ENCODE data around the gene POLR2J3. TPM values are rescaled to one million over a fixed set of nuclear protein-coding genes. Genes with fewer than 3 reads are reported as not detected.

POLR2J3 gene
- 18.0 and 45.6 TPM in 2 replicates for total RNA-seq

DNA sequence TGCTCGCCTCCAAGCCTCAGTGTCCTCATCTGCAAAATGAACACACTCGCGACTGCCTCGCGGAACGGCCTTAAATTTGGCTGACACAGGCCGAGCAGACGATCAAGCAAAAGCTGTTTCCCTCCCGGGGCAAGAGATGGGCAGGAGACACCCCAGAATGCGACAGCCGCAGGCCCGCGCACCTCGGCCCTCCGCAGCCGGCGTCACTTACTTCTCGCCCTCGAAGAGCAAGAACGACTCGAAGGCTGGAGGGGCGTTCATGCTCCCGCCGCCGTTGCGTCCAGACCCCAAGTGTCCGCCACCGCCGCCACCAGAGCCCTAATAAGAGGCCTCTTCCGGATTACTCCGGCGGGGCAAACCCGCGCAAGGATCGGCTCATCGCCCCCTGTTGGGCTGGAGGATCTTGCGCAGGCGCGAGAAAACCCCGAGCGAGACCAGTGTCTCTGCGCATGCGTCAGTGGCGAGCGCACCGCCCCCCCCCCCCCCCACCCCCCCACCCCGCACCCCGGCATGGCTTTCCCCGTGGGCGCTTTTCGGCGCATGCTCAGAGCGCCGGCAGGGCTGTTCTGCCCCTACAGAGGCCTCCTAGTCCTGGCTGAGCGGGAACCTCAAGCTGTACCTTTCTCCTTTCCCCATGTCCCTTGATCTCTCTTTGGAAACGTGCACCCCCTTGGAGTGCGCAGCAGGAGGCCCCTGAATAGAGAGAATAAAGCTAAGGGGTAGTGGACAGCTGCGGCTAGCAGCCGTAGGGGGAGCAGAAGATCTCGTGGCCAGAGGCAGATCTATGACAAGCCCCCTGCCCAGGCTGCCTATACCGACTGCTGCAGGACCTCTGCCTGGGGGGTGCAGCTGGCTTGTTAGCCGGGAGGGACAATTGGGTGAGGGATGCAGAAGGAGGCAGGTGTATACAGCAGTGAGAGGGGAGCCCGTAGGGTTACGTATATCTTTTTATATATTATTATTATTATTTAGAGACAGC is at the start of gene POLR2J3:
TSS of gene POLR2J3 (minus strand) at position 323 of the 979 bp plus-strand sequence. CDS start at position 261, 62 bp downstream.

GRCh38 chr7:102616507-102617125 is 44.2 kb upstream of the POLR2J3 start, which contains the start of gene RASA4:
TSS of gene RASA4 (minus strand) at chr7:102616756. CDS start at chr7:102616689, 67 bp downstream.

DNA sequence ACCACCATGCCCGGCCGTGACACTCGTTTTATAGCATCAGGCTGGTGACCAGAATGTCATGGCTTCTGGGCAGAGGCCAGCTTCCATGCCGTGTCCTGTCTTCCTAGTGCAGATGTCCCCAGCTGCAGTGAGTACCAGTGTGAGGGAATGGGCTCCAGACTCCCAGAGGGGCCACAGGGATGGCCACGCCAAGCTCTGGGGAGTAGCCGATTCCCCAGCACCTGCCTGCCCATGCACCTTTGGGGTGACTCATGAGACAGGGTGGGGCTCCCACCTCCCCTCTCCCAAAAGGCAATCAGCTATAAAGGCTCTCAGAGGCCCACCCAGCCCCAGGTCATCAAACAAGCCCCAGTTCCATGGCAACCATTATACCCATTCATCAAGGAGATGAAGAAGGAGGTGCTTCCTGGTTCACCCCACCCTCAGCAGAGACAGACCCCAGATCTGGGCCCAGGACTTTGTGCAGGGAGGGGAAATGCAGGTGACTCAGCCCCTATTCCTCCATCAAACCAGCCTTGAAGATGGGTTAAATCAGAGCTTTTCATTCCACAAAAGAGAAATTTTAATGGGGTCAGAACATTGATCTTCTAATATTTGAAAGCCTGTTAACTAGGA is 21.5 kb downstream of the POLR2J3 start, which contains the start of gene SPDYE2:
TSS of gene SPDYE2 (plus strand) at position 419 of the 615 bp plus-strand sequence. CDS start 2,030 bp downstream, outside the sequence.

GRCh38 chr7:102543596-102543995 is 28.8 kb downstream of the POLR2J3 start, which contains the start of gene UPK3BL2:
TSS of gene UPK3BL2 (minus strand) at chr7:102543696. CDS start at chr7:102543636, 60 bp downstream.

GRCh38 chr7:102517550-102518147 is 54.7 kb downstream of the POLR2J3 start, which contains the start of gene RASA4B:
TSS of gene RASA4B (minus strand) at chr7:102517777. CDS start at chr7:102517710, 67 bp downstream.

Other genes with a start within 250 kb of the POLR2J3 start
- not detected in 2 replicates for gene SPDYE6, start 216.1 kb downstream of the POLR2J3 start, total RNA-seq
- 11.6 and 12.1 TPM in 2 replicates for gene PRKRIP1, start 176.2 kb downstream of the POLR2J3 start, total RNA-seq
- 64.6 and 67.6 TPM in 2 replicates for gene ORAI2, start 139.0 kb downstream of the POLR2J3 start, total RNA-seq
- 10.6 and 11.7 TPM in 2 replicates for gene ALKBH4, start 107.7 kb downstream of the POLR2J3 start, total RNA-seq
- 16.1 and 18.1 TPM in 2 replicates for gene LRWD1, start 107.6 kb downstream of the POLR2J3 start, total RNA-seq
- gene POLR2J, start 93.7 kb downstream of the POLR2J3 start, total RNA-seq = 24.5 and 27.6 TPM in 2 replicates
- 1.1 and 3.8 TPM in 2 replicates for gene RASA4B, start 54.8 kb downstream of the POLR2J3 start, total RNA-seq
- 0.60 and 2.3 TPM in 2 replicates for gene UPK3BL2, start 28.9 kb downstream of the POLR2J3 start, total RNA-seq
- not detected in 2 replicates for gene SPDYE2, start 21.4 kb downstream of the POLR2J3 start, total RNA-seq
- 3.3 and 8.9 TPM in 2 replicates for gene RASA4, start 44.2 kb upstream of the POLR2J3 start, total RNA-seq
- 3.9 and 9.1 TPM in 2 replicates for gene UPK3BL1, start 70.2 kb upstream of the POLR2J3 start, total RNA-seq
- not detected in 2 replicates for gene SPDYE2B, start 77.7 kb upstream of the POLR2J3 start, total RNA-seq
- 1.6 and 2.6 TPM in 2 replicates for gene POLR2J2, start 99.1 kb upstream of the POLR2J3 start, total RNA-seq
- 5.1 and 6.5 TPM in 2 replicates for gene FAM185A, start 176.4 kb upstream of the POLR2J3 start, total RNA-seq